Nephron progenitor cell (in vitro differentiated cells): ENCODE results near the gene USP11.
A peak's percentile ranks its signal among the peaks of the same experiment; 100 is the strongest.

Source experiments
- DNase-seq: peaks from one replicate; pipeline ENCODE4 v3.0.0; 2021
- H3K27ac Mint-ChIP-seq: 2 replicates; pipeline ENCODE4 v1.8.0; 2021; ENCODE audit warnings: mild to moderate bottlenecking, moderate library complexity, mixed read lengths
- H3K27me3 Mint-ChIP-seq: 2 replicates; pipeline ENCODE4 v1.8.0; 2021; ENCODE audit warnings: mild to moderate bottlenecking, low read depth, mixed read lengths; ENCODE audit not compliant: poor library complexity
- H3K36me3 Mint-ChIP-seq: 2 replicates; pipeline ENCODE4 v1.8.0; 2021; ENCODE audit warnings: low read depth, mixed read lengths
- H3K4me1 Mint-ChIP-seq: 2 replicates; pipeline ENCODE4 v1.8.0; 2021; ENCODE audit warnings: mixed read lengths
- H3K4me3 Mint-ChIP-seq: 2 replicates; pipeline ENCODE4 v1.8.0; 2021; ENCODE audit warnings: mild to moderate bottlenecking, moderate library complexity, mixed read lengths
- H3K9me3 Mint-ChIP-seq: 2 replicates; pipeline ENCODE4 v1.8.0; 2021; ENCODE audit warnings: mild to moderate bottlenecking, moderate library complexity, mixed read lengths
- CTCF ChIP-seq: fragments of 200-600 bp; sonication (generic); IDR thresholded peaks from 2 replicates; pipeline ENCODE4 v1.5.0; 2021; ENCODE audit warnings: antibody characterized with exemption

The USP11 gene

GRCh38 chrX:47224896-47225290, 7.9 kb upstream of the USP11 start:
- Mint-ChIP-seq H3K27me3 (no peaks in the 10 kb centered on the region), H3K4me1 (peaks cover 23% of the 10 kb centered on the region), H3K9me3 (no peaks in the 10 kb centered on the region), H3K4me3 (no peak overlapping the region), H3K36me3 (peaks cover 62% of the 10 kb centered on the region), H3K27ac (no peak overlapping the region)
- no peak for DNase-seq
- no peak for TF ChIP-seq CTCF

GRCh38 chrX:47226071-47226470, 6.7 kb upstream of the USP11 start:
- no peak for DNase-seq

GRCh38 chrX:47226531-47227333, 6.1 kb upstream of the USP11 start:
- Mint-ChIP-seq H3K27ac (no peak overlapping the region), H3K27me3 (no peaks in the 10 kb centered on the region), H3K36me3 (peaks cover 73% of the 10 kb centered on the region), H3K9me3 (no peaks in the 10 kb centered on the region), H3K4me1 (peaks cover 20% of the 10 kb centered on the region), H3K4me3 (no peak overlapping the region)
- DNase-seq = no peak
- TF ChIP-seq CTCF = no peak

More at GRCh38 chrX:47226071-47226470, 6.7 kb upstream of the USP11 start:
- TF ChIP-seq CTCF = no peak
- H3K9me3 Mint-ChIP-seq = no peaks in the 10 kb centered on the region
- H3K36me3 Mint-ChIP-seq = peaks cover 70% of the 10 kb centered on the region
- H3K27me3 Mint-ChIP-seq = no peaks in the 10 kb centered on the region
- H3K27ac Mint-ChIP-seq = no peak overlapping the region
- no peak overlapping the region for H3K4me3 Mint-ChIP-seq
- H3K4me1 Mint-ChIP-seq = peaks cover 17% of the 10 kb centered on the region

- H3K4me3 Mint-ChIP-seq = no peak overlapping the region
- DNase-seq = no peak
- peaks cover 69% of the 10 kb centered on the region for H3K36me3 Mint-ChIP-seq
- no peak for TF ChIP-seq CTCF
- H3K27me3 Mint-ChIP-seq = no peaks in the 10 kb centered on the region
- H3K4me1 Mint-ChIP-seq = peaks cover 21% of the 10 kb centered on the region
- no peaks in the 10 kb centered on the region for H3K9me3 Mint-ChIP-seq
- no peak overlapping the region for H3K27ac Mint-ChIP-seq
Observed at GRCh38 chrX:47227334-47227583, 5.5 kb upstream of the USP11 start.

GRCh38 chrX:47228550-47229270, 4.1 kb upstream of the USP11 start:
- H3K9me3 Mint-ChIP-seq = no peaks in the 10 kb centered on the region
- peaks cover 27% of the 10 kb centered on the region for H3K4me1 Mint-ChIP-seq

More at GRCh38 chrX:47228550-47229270, 4.1 kb upstream of the USP11 start:
- DNase-seq = no peak
- Mint-ChIP-seq H3K36me3 (peaks cover 57% of the 10 kb centered on the region), H3K27me3 (no peaks in the 10 kb centered on the region), H3K4me3 (no peak overlapping the region), H3K27ac (peak overlapping the region; percentile 76)
- TF ChIP-seq CTCF = no peak
